HEK293 (cell line): ENCODE results near the gene PRTFDC1.

ENCODE experiments used
- CTCF ChIP-seq: fragments of 450-650 bp; formaldehyde crosslinking; IDR thresholded peaks from 2 replicates; pipeline ENCODE4 v1.5.1; 2016; ENCODE audit warnings: missing biosample characterization, missing genetic modification characterization
- KLF9 ChIP-seq: fragments of 450-650 bp; formaldehyde crosslinking; IDR thresholded peaks from 2 replicates; pipeline ENCODE4 v1.5.1; 2016; ENCODE audit warnings: missing biosample characterization, missing genetic modification characterization, low read depth
- PBX3 ChIP-seq: sonication (generic); formaldehyde crosslinking; IDR thresholded peaks from 2 replicates; pipeline ENCODE4 v1.8.1; 2022; ENCODE audit warnings: mild to moderate bottlenecking, moderate library complexity, missing genetic modification reagents
- SP3 ChIP-seq: fragments of 450-650 bp; formaldehyde crosslinking; IDR thresholded peaks from 2 replicates; pipeline ENCODE4 v1.5.1; 2016; ENCODE audit warnings: missing biosample characterization, missing genetic modification characterization
- SP7 ChIP-seq: fragments of 450-650 bp; formaldehyde crosslinking; IDR thresholded peaks from 2 replicates; pipeline ENCODE4 v1.5.1; 2016; ENCODE audit warnings: missing biosample characterization, missing genetic modification characterization
- ZIC2 ChIP-seq: fragments of 450-650 bp; formaldehyde crosslinking; IDR thresholded peaks from 2 replicates; pipeline ENCODE4 v1.5.1; 2016; ENCODE audit warnings: missing biosample characterization, missing genetic modification characterization
- ZNF132 ChIP-seq: fragments of 450-650 bp; formaldehyde crosslinking; IDR thresholded peaks from 2 replicates; pipeline ENCODE4 v1.5.1; 2017; ENCODE audit warnings: missing biosample characterization, missing genetic modification characterization, borderline replicate concordance
- ZNF146 ChIP-seq: fragments of 450-650 bp; formaldehyde crosslinking; IDR thresholded peaks from 2 replicates; pipeline ENCODE4 v1.5.1; 2016; ENCODE audit warnings: missing biosample characterization, missing genetic modification characterization
- ZNF37A ChIP-seq: fragments of 450-650 bp; IDR thresholded peaks from 2 replicates; pipeline ENCODE4 v1.5.1; 2018; ENCODE audit warnings: missing biosample characterization, missing genetic modification characterization
- ZNF660 ChIP-seq: fragments of 450-650 bp; IDR thresholded peaks from 2 replicates; pipeline ENCODE4 v1.5.1; 2018; ENCODE audit warnings: missing biosample characterization, mild to moderate bottlenecking, missing genetic modification characterization
- ZNF785 ChIP-seq: fragments of 450-650 bp; formaldehyde crosslinking; IDR thresholded peaks from 2 replicates; pipeline ENCODE4 v1.5.1; 2016; ENCODE audit warnings: missing biosample characterization, missing genetic modification characterization
- ZSCAN30 ChIP-seq: fragments of 450-650 bp; IDR thresholded peaks from 2 replicates; pipeline ENCODE4 v1.5.1; 2018; ENCODE audit warnings: missing biosample characterization, mild to moderate bottlenecking, missing genetic modification characterization, moderate library complexity

- TF ChIP-seq ZNF660 (no peak), CTCF (no peak), ZNF785 (tag by site-specific recombination) (no peak), ZNF132 (tag by site-specific recombination) (no peak), ZNF37A (tag by site-specific recombination) (no peak), PBX3 (CRISPR knock-in tag) (no peak), SP7 (tag by site-specific recombination) (no peak), SP3 (tag by site-specific recombination) (no peak), ZNF146 (tag by site-specific recombination) (no peak), ZIC2 (no peak), KLF9 (tag by site-specific recombination) (no peak), ZSCAN30 (tag by site-specific recombination) (no peak)
Measured at GRCh38 chr10:24806262-24806661, 146.1 kb downstream of the PRTFDC1 start.
